H9 (cell line): Measurements from ENCODE around the gene GPR180. TPM values are rescaled to one million over a fixed set of nuclear protein-coding genes. Genes with fewer than 3 reads are reported as not detected.

Source experiments
- DNase-seq: peaks from one replicate; pipeline ENCODE4 v3.0.0-alpha.2; 2017
- H2AFZ ChIP-seq: one replicate; pipeline ENCODE4 v1.6.1; 2013; ENCODE audit warnings: mild to moderate bottlenecking, low read length, control low read depth, moderate library complexity
- H2AK5ac ChIP-seq: 2 replicates; pipeline ENCODE4 v1.6.1; 2013; ENCODE audit warnings: low read length, control low read depth, mixed read lengths; ENCODE audit not compliant: insufficient read length
- H2BK120ac ChIP-seq: one replicate; pipeline ENCODE4 v1.6.1; 2013; ENCODE audit warnings: low read depth, mild to moderate bottlenecking, low read length, control low read depth, inconsistent platforms; ENCODE audit not compliant: poor library complexity, severe bottlenecking
- H2BK12ac ChIP-seq: 2 replicates; pipeline ENCODE4 v1.6.1; 2013; ENCODE audit warnings: low read length, control low read depth, mixed read lengths, low read depth; ENCODE audit not compliant: insufficient read length
- H2BK15ac ChIP-seq: 2 replicates; pipeline ENCODE4 v1.6.1; 2013; ENCODE audit warnings: low read depth, low read length, control low read depth
- H2BK20ac ChIP-seq: one replicate; pipeline ENCODE4 v1.6.1; 2013; ENCODE audit warnings: low read depth, mild to moderate bottlenecking, low read length, control low read depth, inconsistent platforms; ENCODE audit not compliant: poor library complexity, severe bottlenecking
- H2BK5ac ChIP-seq: 2 replicates; pipeline ENCODE4 v1.6.1; 2013; ENCODE audit warnings: low read length, control low read depth, mixed read lengths; ENCODE audit not compliant: insufficient read length
- H3K14ac ChIP-seq: 2 replicates; pipeline ENCODE4 v1.6.1; 2013; ENCODE audit warnings: low read length, control low read depth; ENCODE audit not compliant: insufficient read depth
- H3K18ac ChIP-seq: 2 replicates; pipeline ENCODE4 v1.6.1; 2013; ENCODE audit warnings: low read depth, mild to moderate bottlenecking, mixed read lengths, low read length, control low read depth; ENCODE audit not compliant: insufficient read length
- H3K23ac ChIP-seq: 2 replicates; pipeline ENCODE4 v1.6.1; 2013; ENCODE audit warnings: low read length, control low read depth, mixed read lengths, low read depth; ENCODE audit not compliant: insufficient read length
- H3K23me2 ChIP-seq: 2 replicates; pipeline ENCODE4 v1.6.1; 2013; ENCODE audit warnings: low read depth, mild to moderate bottlenecking, mixed read lengths, low read length, control low read depth; ENCODE audit not compliant: insufficient read length, poor library complexity, severe bottlenecking
- H3K27ac ChIP-seq: 2 replicates; pipeline ENCODE4 v1.5.1; 2013; ENCODE audit warnings: low read length, control low read depth, mixed read lengths, low read depth; ENCODE audit not compliant: insufficient read length
- H3K27me3 ChIP-seq: 2 replicates; pipeline ENCODE4 v1.6.1; 2013; ENCODE audit warnings: low read length, control low read depth, inconsistent platforms; ENCODE audit not compliant: insufficient read depth
- H3K4ac ChIP-seq: 2 replicates; pipeline ENCODE4 v1.6.1; 2013; ENCODE audit warnings: low read depth, mild to moderate bottlenecking, control low read depth, inconsistent platforms, low read length, moderate library complexity
- H3K4me1 ChIP-seq: 2 replicates; pipeline ENCODE4 v1.6.1; 2013; ENCODE audit warnings: low read length, control low read depth, inconsistent platforms; ENCODE audit not compliant: insufficient read depth
- H3K4me2 ChIP-seq: 2 replicates; pipeline ENCODE4 v1.6.1; 2013; ENCODE audit warnings: low read length, control low read depth, mixed read lengths; ENCODE audit not compliant: insufficient read length, insufficient read depth
- H3K56ac ChIP-seq: 2 replicates; pipeline ENCODE4 v1.6.1; 2013; ENCODE audit warnings: low read depth, mild to moderate bottlenecking, mixed read lengths, low read length, control low read depth; ENCODE audit not compliant: insufficient read length
- H3K79me1 ChIP-seq: 2 replicates; pipeline ENCODE4 v1.6.1; 2013; ENCODE audit warnings: low read depth, mild to moderate bottlenecking, moderate library complexity, low read length, control low read depth, inconsistent platforms; ENCODE audit not compliant: insufficient read depth, poor library complexity, severe bottlenecking
- H3K79me2 ChIP-seq: 2 replicates; pipeline ENCODE4 v1.6.1; 2013; ENCODE audit warnings: low read length, control low read depth, inconsistent platforms; ENCODE audit not compliant: insufficient read depth
- H3K9ac ChIP-seq: 2 replicates; pipeline ENCODE4 v1.6.1; 2013; ENCODE audit warnings: low read length, control low read depth, mixed read lengths; ENCODE audit not compliant: insufficient read length; ENCODE audit errors: extremely low read depth
- H3K9me3 ChIP-seq: one replicate; pipeline ENCODE4 v1.6.1; 2013; ENCODE audit warnings: low read depth, low read length, inconsistent platforms; ENCODE audit not compliant: control insufficient read depth
- H3T11ph ChIP-seq: one replicate; pipeline ENCODE4 v1.6.1; 2013; ENCODE audit warnings: mild to moderate bottlenecking, low read length, control low read depth, inconsistent platforms
- H4K20me1 ChIP-seq: one replicate; pipeline ENCODE4 v1.6.1; 2013; ENCODE audit not compliant: control insufficient read depth, insufficient read length, insufficient read depth
- H4K5ac ChIP-seq: 2 replicates; pipeline ENCODE4 v1.6.1; 2013; ENCODE audit warnings: low read depth, mild to moderate bottlenecking, mixed read lengths, low read length, control low read depth; ENCODE audit not compliant: insufficient read length
- H4K8ac ChIP-seq: replicated peaks from 2 replicates; pipeline ENCODE4 v1.6.1; 2013; ENCODE audit warnings: low read length, control low read depth, mixed read lengths, low read depth; ENCODE audit not compliant: insufficient read length
- H4K91ac ChIP-seq: 2 replicates; pipeline ENCODE4 v1.6.1; 2013; ENCODE audit warnings: low read depth, mild to moderate bottlenecking, moderate library complexity, mixed read lengths, low read length, control low read depth; ENCODE audit not compliant: insufficient read length
- H3K27ac Mint-ChIP-seq, 3 experiments: 2 replicates in 2 of 3; 3 replicates in 1 of 3; pipeline ENCODE4 v1.8.0; 2020 to 2021; ENCODE audit warnings: mixed read lengths in 3 of 3, mild to moderate bottlenecking in 1 of 3, moderate library complexity in 1 of 3
- H3K27me3 Mint-ChIP-seq: 2 replicates; pipeline ENCODE4 v1.8.0; 2021; ENCODE audit warnings: low read depth, mild to moderate bottlenecking, moderate library complexity, mixed read lengths
- H3K36me3 Mint-ChIP-seq, 3 experiments: 2 replicates in 2 of 3; 3 replicates in 1 of 3; pipeline ENCODE4 v1.8.0; 2020 to 2021; ENCODE audit warnings: low read depth in 3 of 3, mixed read lengths in 3 of 3; ENCODE audit not compliant: insufficient read depth in 1 of 3
- H3K4me1 Mint-ChIP-seq, 2 experiments: 2 replicates each; pipeline ENCODE4 v1.8.0; 2020; ENCODE audit warnings: mixed read lengths in 2 of 2
- H3K4me3 Mint-ChIP-seq, 2 experiments: 2 replicates in 1 of 2; 3 replicates in 1 of 2; pipeline ENCODE4 v1.8.0; 2020 to 2021; ENCODE audit warnings: mild to moderate bottlenecking in 2 of 2, mixed read lengths in 2 of 2, moderate library complexity in 1 of 2
- H3K9me3 Mint-ChIP-seq, 2 experiments: 2 replicates in 1 of 2; 3 replicates in 1 of 2; pipeline ENCODE4 v1.8.0; 2020; ENCODE audit warnings: mild to moderate bottlenecking in 2 of 2, mixed read lengths in 2 of 2, moderate library complexity in 1 of 2
- WGBS: extraction: QIAGEN DNeasy Blood & Tissue Kit; methylation state at CpG from one replicate; pipeline ENCODE4 v1.1.7; 2013; ENCODE audit warnings: missing lambda C conversion rate, low lambda C conversion rate, mixed read lengths; ENCODE audit not compliant: insufficient read length; ENCODE audit errors: extremely low coverage; 5-methylcytosine and 5-hydroxymethylcytosine counted together
- total RNA-seq: library from RNA; stranded (reverse); gene quantifications from 2 replicates; pipeline ENCODE4 v1.2.1, GENCODE V29; 2021
- TF ChIP-seq, protein P1 (sequence below): fragments of 200-600 bp; sonication (generic); conservative IDR thresholded peaks from 3 replicates; pipeline ENCODE4 v1.8.0; 2021; ENCODE audit warnings: antibody characterized with exemption, mild to moderate bottlenecking

GPR180 gene
- total RNA-seq, 1 experiment from 2014 or later, result 5.1 TPM

- no peak overlapping the region for H3K4me2 ChIP-seq
- no peak overlapping the region for H3K14ac ChIP-seq
- no peak overlapping the region for H4K8ac ChIP-seq
- H2BK12ac ChIP-seq, result no peak overlapping the region
- no peak overlapping the region for H2BK5ac ChIP-seq
- H4K5ac ChIP-seq, result no peak overlapping the region
- H3K4me1 ChIP-seq, result no peaks in the 10 kb centered on the region
- no peak overlapping the region for H3T11ph ChIP-seq
- Mint-ChIP-seq H3K27ac (no peak overlapping the region; a peak in 1 of 7 replicates), H3K4me1 (peaks cover 5 to 7% of the 10 kb centered on the region in 2 experiments), H3K4me3 (no peak overlapping the region), H3K9me3 (no peaks in the 10 kb centered on the region), H3K27me3 (no peaks in the 10 kb centered on the region), H3K36me3 (peaks cover 14 to 42% (median 40%) of the 10 kb centered on the region in 3 experiments; a peak in 6 of 7 replicates)
- H3K9ac ChIP-seq, result no peak overlapping the region
- no peaks in the 10 kb centered on the region for H3K23me2 ChIP-seq
- no peak overlapping the region for H2BK20ac ChIP-seq
- no peak overlapping the region for H3K27ac ChIP-seq
- no peaks in the 10 kb centered on the region for H3K27me3 ChIP-seq
- H3K79me1 ChIP-seq, result no peaks in the 10 kb centered on the region
- no peak overlapping the region for H2AK5ac ChIP-seq
- H4K91ac ChIP-seq, result no peak overlapping the region
- no peak overlapping the region for H3K18ac ChIP-seq
- no peak overlapping the region for H3K56ac ChIP-seq
- no peak for DNase-seq
- peaks cover 2% of the 10 kb centered on the region; the same call in 1 of the 2 replicates for H3K79me2 ChIP-seq
- TF ChIP-seq, protein P1, sequence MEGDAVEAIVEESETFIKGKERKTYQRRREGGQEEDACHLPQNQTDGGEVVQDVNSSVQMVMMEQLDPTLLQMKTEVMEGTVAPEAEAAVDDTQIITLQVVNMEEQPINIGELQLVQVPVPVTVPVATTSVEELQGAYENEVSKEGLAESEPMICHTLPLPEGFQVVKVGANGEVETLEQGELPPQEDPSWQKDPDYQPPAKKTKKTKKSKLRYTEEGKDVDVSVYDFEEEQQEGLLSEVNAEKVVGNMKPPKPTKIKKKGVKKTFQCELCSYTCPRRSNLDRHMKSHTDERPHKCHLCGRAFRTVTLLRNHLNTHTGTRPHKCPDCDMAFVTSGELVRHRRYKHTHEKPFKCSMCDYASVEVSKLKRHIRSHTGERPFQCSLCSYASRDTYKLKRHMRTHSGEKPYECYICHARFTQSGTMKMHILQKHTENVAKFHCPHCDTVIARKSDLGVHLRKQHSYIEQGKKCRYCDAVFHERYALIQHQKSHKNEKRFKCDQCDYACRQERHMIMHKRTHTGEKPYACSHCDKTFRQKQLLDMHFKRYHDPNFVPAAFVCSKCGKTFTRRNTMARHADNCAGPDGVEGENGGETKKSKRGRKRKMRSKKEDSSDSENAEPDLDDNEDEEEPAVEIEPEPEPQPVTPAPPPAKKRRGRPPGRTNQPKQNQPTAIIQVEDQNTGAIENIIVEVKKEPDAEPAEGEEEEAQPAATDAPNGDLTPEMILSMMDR, result no peak
- H2BK120ac ChIP-seq, result no peak overlapping the region
- no peaks in the 10 kb centered on the region for H3K9me3 ChIP-seq
- no peak overlapping the region for H2AFZ ChIP-seq
- no peaks in the 10 kb centered on the region for H4K20me1 ChIP-seq
- H2BK15ac ChIP-seq, result no peak overlapping the region
- no peak overlapping the region for H3K23ac ChIP-seq
- no CpG with 5 or more reads among the region's 3 CpGs for WGBS
- H3K4ac ChIP-seq, result no peak overlapping the region
These were observed 6.3 kb downstream of the GPR180 start for GRCh38 chr13:94607939-94608338.
